HEK293 (cell line): ENCODE measurements around the gene ECSIT.

Experiments
- CTCF ChIA-PET: fragments of 350-600 bp; formaldehyde crosslinking; extraction: SDS; loops from one replicate; lab custom pipeline; 2021; ENCODE audit warnings: antibody characterized with exemption; lab: Yijun Ruan, JAX
- POLR2A ChIA-PET: fragments of 300-600 bp; formaldehyde crosslinking; extraction: SDS; loops from one replicate; lab custom pipeline; 2020; ENCODE audit warnings: antibody characterized with exemption, inconsistent platforms; lab: Yijun Ruan, JAX
- H3K27ac ChIP-seq: fragments of 200-500 bp; sonication (Bioruptor generic); 2 replicates; pipeline ENCODE4 v1.5.1; 2014; ENCODE audit warnings: low read depth, low read length, control low read depth, inconsistent platforms; ENCODE audit errors: extremely low read depth
- H3K36me3 ChIP-seq, 2 experiments: fragments of 200-500 bp in 1 of 2; sonication (Bioruptor generic) in 1 of 2; 1 replicate in 1 of 2; 2 replicates in 1 of 2; pipeline ENCODE4 v1.5.1; 2014 to 2017; ENCODE audit warnings: inconsistent platforms in 2 of 2, low read length in 2 of 2; ENCODE audit not compliant: control insufficient read depth in 2 of 2, insufficient read depth in 1 of 2
- H3K4me1 ChIP-seq: fragments of 200-500 bp; sonication (Bioruptor generic); 2 replicates; pipeline ENCODE4 v1.5.1; 2014; ENCODE audit warnings: mild to moderate bottlenecking, low read length, inconsistent platforms; ENCODE audit not compliant: control insufficient read depth, insufficient read depth
- H3K4me3 ChIP-seq: 2 replicates; pipeline ENCODE4 v1.5.1; 2011; ENCODE audit warnings: low read depth, mild to moderate bottlenecking, control low read depth, low read length, moderate library complexity
- H3K9me3 ChIP-seq: fragments of 200-500 bp; sonication (Bioruptor generic); 2 replicates; pipeline ENCODE4 v1.5.1; 2014; ENCODE audit warnings: low read depth, low read length, inconsistent platforms; ENCODE audit not compliant: control insufficient read depth, insufficient read depth
- KLF10 ChIP-seq: fragments of 450-650 bp; IDR thresholded peaks from 2 replicates; pipeline ENCODE4 v1.5.1; 2018; ENCODE audit warnings: missing biosample characterization, mild to moderate bottlenecking, missing genetic modification characterization
- TRIM28 ChIP-seq: IDR thresholded peaks from 2 replicates; pipeline ENCODE4 v1.6.1; 2011; ENCODE audit warnings: low read length, control low read depth, borderline replicate concordance
- YY2 ChIP-seq: fragments of 450-650 bp; formaldehyde crosslinking; IDR thresholded peaks from 2 replicates; pipeline ENCODE4 v1.5.1; 2016; ENCODE audit warnings: missing biosample characterization, missing genetic modification characterization
- ZEB2 ChIP-seq: fragments of 450-650 bp; formaldehyde crosslinking; IDR thresholded peaks from 2 replicates; pipeline ENCODE4 v1.5.1; 2016; ENCODE audit warnings: missing biosample characterization, missing genetic modification characterization
- ZFHX2 ChIP-seq: fragments of 450-650 bp; formaldehyde crosslinking; conservative IDR thresholded peaks from 2 replicates; pipeline ENCODE4 v1.5.1; 2016; ENCODE audit warnings: missing biosample characterization, missing genetic modification characterization
- ZNF169 ChIP-seq: fragments of 450-650 bp; formaldehyde crosslinking; IDR thresholded peaks from 2 replicates; pipeline ENCODE4 v1.5.1; 2016; ENCODE audit warnings: missing biosample characterization, missing genetic modification characterization
- ZNF24 ChIP-seq: fragments of 450-650 bp; formaldehyde crosslinking; IDR thresholded peaks from 2 replicates; pipeline ENCODE4 v1.5.1; 2016; ENCODE audit warnings: missing biosample characterization, missing genetic modification characterization
- ZNF292 ChIP-seq: fragments of 450-650 bp; formaldehyde crosslinking; IDR thresholded peaks from 2 replicates; pipeline ENCODE4 v1.5.1; 2016; ENCODE audit warnings: low read depth, missing biosample characterization, missing genetic modification characterization, borderline replicate concordance
- ZNF426 ChIP-seq: fragments of 450-650 bp; formaldehyde crosslinking; IDR thresholded peaks from 2 replicates; pipeline ENCODE4 v1.5.1; 2017; ENCODE audit warnings: missing biosample characterization, missing genetic modification characterization, mild to moderate bottlenecking, inconsistent platforms, moderate library complexity
- ZNF48 ChIP-seq: fragments of 450-650 bp; formaldehyde crosslinking; IDR thresholded peaks from 2 replicates; pipeline ENCODE4 v1.5.1; 2016; ENCODE audit warnings: missing biosample characterization, missing genetic modification characterization
- ZNF510 ChIP-seq: fragments of 450-650 bp; formaldehyde crosslinking; IDR thresholded peaks from 2 replicates; pipeline ENCODE4 v1.5.1; 2018; ENCODE audit warnings: mild to moderate bottlenecking, missing genetic modification characterization, missing biosample characterization; ENCODE audit not compliant: insufficient replicate concordance
- ZNF514 ChIP-seq: fragments of 450-650 bp; formaldehyde crosslinking; IDR thresholded peaks from 2 replicates; pipeline ENCODE4 v1.5.1; 2016; ENCODE audit warnings: missing biosample characterization, missing genetic modification characterization
- ZNF521 ChIP-seq: fragments of 450-650 bp; formaldehyde crosslinking; IDR thresholded peaks from 2 replicates; pipeline ENCODE4 v1.5.1; 2017; ENCODE audit warnings: missing biosample characterization, mild to moderate bottlenecking, missing genetic modification characterization
- ZNF548 ChIP-seq: fragments of 450-650 bp; formaldehyde crosslinking; IDR thresholded peaks from 2 replicates; pipeline ENCODE4 v1.5.1; 2016; ENCODE audit warnings: missing biosample characterization, missing genetic modification characterization
- ZNF830 ChIP-seq: fragments of 450-650 bp; IDR thresholded peaks from 2 replicates; pipeline ENCODE4 v1.5.0; 2018; ENCODE audit warnings: missing biosample characterization, missing genetic modification characterization, low read depth, mild to moderate bottlenecking, moderate library complexity
- TF ChIP-seq, protein P1 (sequence below): fragments of 450-650 bp; formaldehyde crosslinking; IDR thresholded peaks from 2 replicates; pipeline ENCODE4 v1.5.1; 2016; ENCODE audit warnings: missing biosample characterization, missing genetic modification characterization
- TF ChIP-seq, protein P2 (sequence below): fragments of 450-650 bp; formaldehyde crosslinking; IDR thresholded peaks from 2 replicates; pipeline ENCODE4 v1.5.0; 2017; ENCODE audit warnings: missing biosample characterization, missing genetic modification characterization, borderline replicate concordance
- TF ChIP-seq, protein P3 (sequence below): fragments of 450-650 bp; formaldehyde crosslinking; IDR thresholded peaks from 2 replicates; pipeline ENCODE4 v1.5.1; 2016; ENCODE audit warnings: missing biosample characterization, missing genetic modification characterization
- TF ChIP-seq, protein P4 (sequence below): fragments of 450-650 bp; formaldehyde crosslinking; IDR thresholded peaks from 2 replicates; pipeline ENCODE4 v1.5.1; 2016; ENCODE audit warnings: missing biosample characterization, missing genetic modification characterization

ECSIT gene

DNA sequence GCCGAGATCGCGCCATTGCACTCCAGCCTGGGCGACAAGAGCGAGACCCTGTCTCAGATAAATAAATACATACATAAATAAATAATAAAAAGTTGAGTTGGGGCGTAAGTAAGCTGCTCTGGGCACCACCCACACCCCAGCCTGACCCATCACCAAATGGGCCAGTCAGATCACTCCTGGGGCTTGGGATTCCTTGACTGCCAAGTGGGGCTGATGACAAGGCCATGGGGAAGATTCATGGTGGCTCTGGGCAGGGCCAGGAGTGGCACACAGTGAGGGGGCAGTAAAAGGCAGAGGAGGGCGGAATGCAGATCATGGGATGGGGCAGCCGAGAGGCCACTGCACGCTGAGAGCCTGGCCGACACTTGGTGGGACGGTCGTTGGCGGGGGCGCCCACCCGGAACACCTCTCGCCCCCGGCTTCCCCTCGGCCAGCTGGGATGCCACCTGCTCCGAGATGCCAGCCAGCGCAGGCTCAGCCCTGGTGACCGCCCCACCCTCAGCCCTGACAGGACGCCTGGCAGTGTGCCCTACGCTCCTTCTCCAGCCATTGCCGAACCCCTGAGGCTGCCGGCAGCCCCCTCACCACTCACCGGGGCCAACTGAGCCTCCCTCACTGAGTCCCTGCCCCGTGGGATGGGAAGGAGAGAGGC is 34.2 kb downstream of the ECSIT start (continued):
- TF ChIP-seq ZNF169 (tag by site-specific recombination) = no peak
- TF ChIP-seq, protein P1, sequence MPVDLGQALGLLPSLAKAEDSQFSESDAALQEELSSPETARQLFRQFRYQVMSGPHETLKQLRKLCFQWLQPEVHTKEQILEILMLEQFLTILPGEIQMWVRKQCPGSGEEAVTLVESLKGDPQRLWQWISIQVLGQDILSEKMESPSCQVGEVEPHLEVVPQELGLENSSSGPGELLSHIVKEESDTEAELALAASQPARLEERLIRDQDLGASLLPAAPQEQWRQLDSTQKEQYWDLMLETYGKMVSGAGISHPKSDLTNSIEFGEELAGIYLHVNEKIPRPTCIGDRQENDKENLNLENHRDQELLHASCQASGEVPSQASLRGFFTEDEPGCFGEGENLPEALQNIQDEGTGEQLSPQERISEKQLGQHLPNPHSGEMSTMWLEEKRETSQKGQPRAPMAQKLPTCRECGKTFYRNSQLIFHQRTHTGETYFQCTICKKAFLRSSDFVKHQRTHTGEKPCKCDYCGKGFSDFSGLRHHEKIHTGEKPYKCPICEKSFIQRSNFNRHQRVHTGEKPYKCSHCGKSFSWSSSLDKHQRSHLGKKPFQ (tag by site-specific recombination) = no peak
- TF ChIP-seq ZNF24 (tag by site-specific recombination) = no peak
- TF ChIP-seq ZNF514 (tag by site-specific recombination) = no peak
- peak; percentile 31; the same call in 1 of the 2 replicates for TF ChIP-seq ZFHX2 (tag by site-specific recombination)
- TF ChIP-seq ZNF830 = no peak

DNA sequence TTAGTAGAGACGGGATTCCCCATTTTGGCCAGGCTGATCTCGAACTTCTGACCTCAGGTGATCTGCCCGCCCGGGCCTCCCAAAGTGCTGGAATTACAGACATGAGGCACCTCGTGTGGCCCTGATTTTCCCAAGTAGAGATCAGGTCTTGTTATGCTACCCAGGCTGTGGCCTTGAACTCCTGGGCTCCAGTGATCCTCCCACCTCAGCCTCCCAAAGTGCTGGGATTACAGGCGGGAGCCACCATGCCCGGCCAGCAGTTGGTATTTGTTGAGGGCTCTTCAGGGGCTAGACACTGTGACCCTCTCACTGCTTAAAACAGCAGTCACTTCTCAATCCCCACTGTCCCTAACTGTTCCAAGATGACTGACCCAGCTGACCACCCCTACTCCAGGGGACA is 39.6 kb downstream of the ECSIT start:
- ChIA-PET CTCF (interaction anchor here (0.6 kb wide), 1 partner anchor 193 kb away, joined by 5 read pairs; no protein-coding TSS in a partner anchor), POLR2A (no interaction called here)
- Histone ChIP-seq H3K4me3 (no peak overlapping the region), H3K36me3 (peaks cover 5 to 14% of the 10 kb centered on the region in 2 experiments; a peak in 2 of 3 replicates), H3K27ac (no peak overlapping the region), H3K9me3 (no peaks in the 10 kb centered on the region), H3K4me1 (no peaks in the 10 kb centered on the region)
- TF ChIP-seq, protein P2, sequence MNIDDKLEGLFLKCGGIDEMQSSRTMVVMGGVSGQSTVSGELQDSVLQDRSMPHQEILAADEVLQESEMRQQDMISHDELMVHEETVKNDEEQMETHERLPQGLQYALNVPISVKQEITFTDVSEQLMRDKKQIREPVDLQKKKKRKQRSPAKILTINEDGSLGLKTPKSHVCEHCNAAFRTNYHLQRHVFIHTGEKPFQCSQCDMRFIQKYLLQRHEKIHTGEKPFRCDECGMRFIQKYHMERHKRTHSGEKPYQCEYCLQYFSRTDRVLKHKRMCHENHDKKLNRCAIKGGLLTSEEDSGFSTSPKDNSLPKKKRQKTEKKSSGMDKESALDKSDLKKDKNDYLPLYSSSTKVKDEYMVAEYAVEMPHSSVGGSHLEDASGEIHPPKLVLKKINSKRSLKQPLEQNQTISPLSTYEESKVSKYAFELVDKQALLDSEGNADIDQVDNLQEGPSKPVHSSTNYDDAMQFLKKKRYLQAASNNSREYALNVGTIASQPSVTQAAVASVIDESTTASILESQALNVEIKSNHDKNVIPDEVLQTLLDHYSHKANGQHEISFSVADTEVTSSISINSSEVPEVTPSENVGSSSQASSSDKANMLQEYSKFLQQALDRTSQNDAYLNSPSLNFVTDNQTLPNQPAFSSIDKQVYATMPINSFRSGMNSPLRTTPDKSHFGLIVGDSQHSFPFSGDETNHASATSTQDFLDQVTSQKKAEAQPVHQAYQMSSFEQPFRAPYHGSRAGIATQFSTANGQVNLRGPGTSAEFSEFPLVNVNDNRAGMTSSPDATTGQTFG (tag by site-specific recombination) = no peak
- TF ChIP-seq ZNF510 (no peak), ZNF426 (tag by site-specific recombination) (no peak), ZNF292 (tag by site-specific recombination) (no peak), YY2 (no peak), ZEB2 (no peak), ZNF48 (tag by site-specific recombination) (no peak), TRIM28 (no peak), ZNF548 (no peak), KLF10 (tag by site-specific recombination) (no peak), ZNF521 (tag by site-specific recombination) (no peak)
- TF ChIP-seq, protein P3, sequence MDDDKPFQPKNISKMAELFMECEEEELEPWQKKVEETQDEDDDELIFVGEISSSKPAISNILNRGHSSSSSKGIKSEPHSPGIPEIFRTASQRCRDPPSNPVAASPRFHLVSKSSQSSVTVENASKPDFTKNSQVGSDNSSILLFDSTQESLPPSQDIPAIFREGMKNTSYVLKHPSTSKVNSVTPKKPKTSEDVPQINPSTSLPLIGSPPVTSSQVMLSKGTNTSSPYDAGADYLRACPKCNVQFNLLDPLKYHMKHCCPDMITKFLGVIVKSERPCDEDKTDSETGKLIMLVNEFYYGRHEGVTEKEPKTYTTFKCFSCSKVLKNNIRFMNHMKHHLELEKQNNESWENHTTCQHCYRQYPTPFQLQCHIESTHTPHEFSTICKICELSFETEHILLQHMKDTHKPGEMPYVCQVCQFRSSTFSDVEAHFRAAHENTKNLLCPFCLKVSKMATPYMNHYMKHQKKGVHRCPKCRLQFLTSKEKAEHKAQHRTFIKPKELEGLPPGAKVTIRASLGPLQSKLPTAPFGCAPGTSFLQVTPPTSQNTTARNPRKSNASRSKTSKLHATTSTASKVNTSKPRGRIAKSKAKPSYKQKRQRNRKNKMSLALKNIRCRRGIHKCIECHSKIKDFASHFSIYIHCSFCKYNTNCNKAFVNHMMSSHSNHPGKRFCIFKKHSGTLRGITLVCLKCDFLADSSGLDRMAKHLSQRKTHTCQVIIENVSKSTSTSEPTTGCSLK (tag by site-specific recombination) = no peak
- TF ChIP-seq, protein P4, sequence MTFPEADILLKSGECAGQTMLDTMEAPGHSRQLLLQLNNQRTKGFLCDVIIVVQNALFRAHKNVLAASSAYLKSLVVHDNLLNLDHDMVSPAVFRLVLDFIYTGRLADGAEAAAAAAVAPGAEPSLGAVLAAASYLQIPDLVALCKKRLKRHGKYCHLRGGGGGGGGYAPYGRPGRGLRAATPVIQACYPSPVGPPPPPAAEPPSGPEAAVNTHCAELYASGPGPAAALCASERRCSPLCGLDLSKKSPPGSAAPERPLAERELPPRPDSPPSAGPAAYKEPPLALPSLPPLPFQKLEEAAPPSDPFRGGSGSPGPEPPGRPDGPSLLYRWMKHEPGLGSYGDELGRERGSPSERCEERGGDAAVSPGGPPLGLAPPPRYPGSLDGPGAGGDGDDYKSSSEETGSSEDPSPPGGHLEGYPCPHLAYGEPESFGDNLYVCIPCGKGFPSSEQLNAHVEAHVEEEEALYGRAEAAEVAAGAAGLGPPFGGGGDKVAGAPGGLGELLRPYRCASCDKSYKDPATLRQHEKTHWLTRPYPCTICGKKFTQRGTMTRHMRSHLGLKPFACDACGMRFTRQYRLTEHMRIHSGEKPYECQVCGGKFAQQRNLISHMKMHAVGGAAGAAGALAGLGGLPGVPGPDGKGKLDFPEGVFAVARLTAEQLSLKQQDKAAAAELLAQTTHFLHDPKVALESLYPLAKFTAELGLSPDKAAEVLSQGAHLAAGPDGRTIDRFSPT (tag by site-specific recombination) = no peak
